ENCODE results near the gene ZFAND3.
A peak's percentile ranks its signal among the peaks of the same experiment; 100 is the strongest.

ZFAND3 gene

DNA sequence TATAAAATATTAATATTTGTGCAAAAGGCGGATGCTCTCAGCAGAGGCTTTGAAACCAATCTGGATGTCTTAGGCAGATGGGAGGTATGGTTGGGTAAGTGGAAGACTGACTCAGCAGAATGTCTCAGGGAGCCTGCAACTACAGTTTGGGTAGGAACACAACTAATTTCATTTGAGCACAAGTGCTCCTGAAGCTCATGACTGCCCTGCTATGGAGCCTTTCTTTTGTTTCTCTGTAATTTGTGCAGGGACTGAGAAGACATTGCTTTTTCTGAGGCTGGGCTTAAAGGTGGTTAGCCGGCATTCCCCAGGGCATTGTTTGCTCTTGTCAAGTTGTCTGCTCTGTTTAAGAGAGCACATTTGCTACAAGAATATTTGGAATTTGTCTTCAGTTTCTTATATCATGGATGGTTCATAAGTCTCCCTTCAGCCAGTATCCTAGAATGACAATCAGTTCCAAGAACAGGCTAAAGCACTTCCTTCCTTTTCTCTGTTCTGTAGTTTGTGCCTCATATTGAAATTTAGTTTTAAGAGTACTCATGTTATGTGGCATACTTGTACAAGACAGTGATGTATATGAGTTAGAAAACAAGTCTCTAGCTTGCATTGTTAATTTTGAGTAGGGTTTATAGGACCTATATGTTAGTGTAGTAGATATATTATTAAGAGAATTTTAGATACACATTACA lies 208.3 kb downstream of the ZFAND3 start:
- DNase-seq (peak; percentile 29), ATAC-seq (ENCODE audit: insufficient read depth, low read depth) (peak; percentile 61)
- Histone ChIP-seq H3K79me2 (ENCODE audit: insufficient read depth, low read length) (peaks cover 64% of the 10 kb centered on the region), H3K27ac (ENCODE audit: low read length) (0 out of 2 replicates have a peak overlapping the region, but pooled peaks have one; percentile 23), H2AFZ (ENCODE audit: low read depth, low read length) (no peak overlapping the region), H3K27me3 (ENCODE audit: insufficient read depth, low read length, poor library complexity) (no peaks in the 10 kb centered on the region), H3K9ac (ENCODE audit: low read depth, low read length) (no peak overlapping the region), H3K4me1 (ENCODE audit: insufficient read depth, low read length) (peaks cover 22% of the 10 kb centered on the region), H3K4me3 (ENCODE audit: low read depth in 1 of 2, low read length in 2 of 2) (no peak overlapping the region), H3K9me3 (ENCODE audit: insufficient read depth, low read length, severe bottlenecking) (peaks cover 4% of the 10 kb centered on the region), H3K4me2 (ENCODE audit: insufficient read depth, low read length) (no peak overlapping the region), H3K36me3 (ENCODE audit: insufficient read depth, low read length) (no peaks in the 10 kb centered on the region), H4K20me1 (ENCODE audit: insufficient read depth, low read length) (peaks cover 24% of the 10 kb centered on the region; the same call in 1 of the 2 replicates)
- TF ChIP-seq CTCF (IDR thresholded peaks at IDR 0.05; ENCODE audit: borderline replicate concordance, extremely low read depth, low read length, poor library complexity, severe bottlenecking) = no peak
- TF ChIP-seq EZH2 (IDR thresholded peaks at IDR 0.05; ENCODE audit: borderline replicate concordance, low read depth, low read length, severe bottlenecking) = no peak

DNA sequence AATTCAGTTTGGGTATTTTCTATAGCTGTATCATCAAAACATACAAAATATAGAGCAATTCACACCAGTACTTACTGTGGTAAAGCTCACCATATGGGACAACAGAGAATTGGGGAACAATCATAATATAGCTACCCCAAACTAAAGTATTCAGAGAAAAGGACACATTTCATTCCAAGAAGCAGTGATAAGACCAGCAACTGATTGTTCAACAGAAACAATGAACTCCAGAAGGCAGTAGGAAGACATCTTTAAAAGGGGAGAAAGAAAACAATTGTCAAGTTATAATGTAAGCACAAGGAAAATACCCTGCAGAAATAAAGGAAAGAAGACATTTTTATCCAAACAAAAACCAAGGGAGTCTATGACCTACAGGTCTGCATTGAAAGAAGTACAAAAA lies 210.9 kb downstream of the ZFAND3 start:
- H4K20me1 ChIP-seq (ENCODE audit: insufficient read depth, low read length) = peaks cover 30% of the 10 kb centered on the region; the same call in 1 of the 2 replicates

DNA sequence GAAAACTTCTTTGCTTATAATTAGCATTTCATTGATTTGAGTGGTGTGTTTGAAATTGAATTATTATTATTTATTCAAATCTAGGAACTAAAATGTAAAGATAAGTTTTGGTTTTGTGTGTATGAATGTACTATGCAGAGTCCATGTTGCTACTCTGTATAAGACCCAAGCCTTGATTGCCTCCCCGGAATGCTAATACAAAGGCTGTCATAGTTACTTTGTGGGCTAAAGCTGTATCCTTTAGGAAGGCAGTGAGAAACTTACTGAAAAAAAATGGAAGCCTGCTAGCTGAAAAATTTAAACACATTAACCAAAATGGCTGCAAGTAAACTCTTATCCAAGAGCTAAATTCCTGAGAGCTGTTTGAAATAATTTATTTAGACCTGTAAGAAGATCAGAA lies 213.3 kb downstream of the ZFAND3 start:
- Histone ChIP-seq H3K27me3 (ENCODE audit: insufficient read depth, low read length, poor library complexity) (no peaks in the 10 kb centered on the region), H3K4me1 (ENCODE audit: insufficient read depth, low read length) (peaks cover 8% of the 10 kb centered on the region), H3K79me2 (ENCODE audit: insufficient read depth, low read length) (peaks cover 59% of the 10 kb centered on the region), H4K20me1 (ENCODE audit: insufficient read depth, low read length) (peaks cover 31% of the 10 kb centered on the region), H3K27ac (ENCODE audit: low read length) (no peak overlapping the region), H2AFZ (ENCODE audit: low read depth, low read length) (no peak overlapping the region), H3K4me2 (ENCODE audit: insufficient read depth, low read length) (no peak overlapping the region), H3K4me3 (ENCODE audit: low read depth in 1 of 2, low read length in 2 of 2) (no peak overlapping the region), H3K9me3 (ENCODE audit: insufficient read depth, low read length, severe bottlenecking) (no peaks in the 10 kb centered on the region), H3K36me3 (ENCODE audit: insufficient read depth, low read length) (no peaks in the 10 kb centered on the region), H3K9ac (ENCODE audit: low read depth, low read length) (no peak overlapping the region)
- ATAC-seq (ENCODE audit: insufficient read depth, low read depth) (no peak), DNase-seq (no peak)
- TF ChIP-seq CTCF (IDR thresholded peaks at IDR 0.05; ENCODE audit: borderline replicate concordance, extremely low read depth, low read length, poor library complexity, severe bottlenecking) = no peak
- TF ChIP-seq EZH2 (IDR thresholded peaks at IDR 0.05; ENCODE audit: borderline replicate concordance, low read depth, low read length, severe bottlenecking) = no peak

More for the DNA sequence above, 210.9 kb downstream of the ZFAND3 start:
- DNase-seq (no peak), ATAC-seq (ENCODE audit: insufficient read depth, low read depth) (no peak)
- Histone ChIP-seq H3K36me3 (ENCODE audit: insufficient read depth, low read length) (no peaks in the 10 kb centered on the region), H3K79me2 (ENCODE audit: insufficient read depth, low read length) (peaks cover 63% of the 10 kb centered on the region), H3K9me3 (ENCODE audit: insufficient read depth, low read length, severe bottlenecking) (no peaks in the 10 kb centered on the region), H2AFZ (ENCODE audit: low read depth, low read length) (no peak overlapping the region), H3K4me2 (ENCODE audit: insufficient read depth, low read length) (no peak overlapping the region), H3K9ac (ENCODE audit: low read depth, low read length) (no peak overlapping the region), H3K27ac (ENCODE audit: low read length) (no peak overlapping the region), H3K4me3 (ENCODE audit: low read depth in 1 of 2, low read length in 2 of 2) (no peak overlapping the region), H3K27me3 (ENCODE audit: insufficient read depth, low read length, poor library complexity) (no peaks in the 10 kb centered on the region), H3K4me1 (ENCODE audit: insufficient read depth, low read length) (peaks cover 22% of the 10 kb centered on the region)
- TF ChIP-seq CTCF (IDR thresholded peaks at IDR 0.05; ENCODE audit: borderline replicate concordance, extremely low read depth, low read length, poor library complexity, severe bottlenecking) (no peak), EZH2 (IDR thresholded peaks at IDR 0.05; ENCODE audit: borderline replicate concordance, low read depth, low read length, severe bottlenecking) (no peak)
